ENCODE results near the gene METTL9. TPM values are rescaled to one million over a fixed set of nuclear protein-coding genes. Genes with fewer than 3 reads are reported as not detected.

The METTL9 gene
- total RNA-seq, 1 donor from 2014 or later = 225 TPM

DNA sequence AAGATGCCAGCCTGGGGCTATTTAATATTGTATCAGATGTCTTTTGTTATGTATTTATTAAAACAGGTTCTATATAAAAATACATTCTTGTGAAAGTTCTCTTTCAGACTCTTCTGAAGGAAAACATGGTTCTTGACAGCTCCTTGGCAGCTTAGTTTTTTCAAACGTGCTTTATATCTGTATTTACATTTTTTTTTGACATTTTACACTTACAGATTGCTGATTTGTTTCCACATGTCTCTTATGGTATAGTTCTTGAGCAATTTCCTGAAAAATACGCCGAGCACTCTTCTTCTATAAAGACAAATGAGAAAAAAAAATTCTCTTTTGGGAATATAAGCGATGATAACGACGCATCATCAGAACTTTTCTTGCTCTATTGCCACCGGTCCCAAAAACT is 43.5 kb downstream of the METTL9 start:
- TF ChIP-seq, protein P1, sequence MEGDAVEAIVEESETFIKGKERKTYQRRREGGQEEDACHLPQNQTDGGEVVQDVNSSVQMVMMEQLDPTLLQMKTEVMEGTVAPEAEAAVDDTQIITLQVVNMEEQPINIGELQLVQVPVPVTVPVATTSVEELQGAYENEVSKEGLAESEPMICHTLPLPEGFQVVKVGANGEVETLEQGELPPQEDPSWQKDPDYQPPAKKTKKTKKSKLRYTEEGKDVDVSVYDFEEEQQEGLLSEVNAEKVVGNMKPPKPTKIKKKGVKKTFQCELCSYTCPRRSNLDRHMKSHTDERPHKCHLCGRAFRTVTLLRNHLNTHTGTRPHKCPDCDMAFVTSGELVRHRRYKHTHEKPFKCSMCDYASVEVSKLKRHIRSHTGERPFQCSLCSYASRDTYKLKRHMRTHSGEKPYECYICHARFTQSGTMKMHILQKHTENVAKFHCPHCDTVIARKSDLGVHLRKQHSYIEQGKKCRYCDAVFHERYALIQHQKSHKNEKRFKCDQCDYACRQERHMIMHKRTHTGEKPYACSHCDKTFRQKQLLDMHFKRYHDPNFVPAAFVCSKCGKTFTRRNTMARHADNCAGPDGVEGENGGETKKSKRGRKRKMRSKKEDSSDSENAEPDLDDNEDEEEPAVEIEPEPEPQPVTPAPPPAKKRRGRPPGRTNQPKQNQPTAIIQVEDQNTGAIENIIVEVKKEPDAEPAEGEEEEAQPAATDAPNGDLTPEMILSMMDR (IDR thresholded peaks at IDR 0.05; ENCODE audit: insufficient read depth, low read length, severe bottlenecking) = no peak
- FAIRE-seq (no peak), DNase-seq (ENCODE audit: low read depth) (no peak)
- H3K4me3 ChIP-seq (ENCODE audit: low read depth, low read length) = no peak overlapping the region
- H3K27me3 ChIP-seq (ENCODE audit: control insufficient read depth, insufficient read depth, low read length) = no peaks in the 10 kb centered on the region
- H3K36me3 ChIP-seq (ENCODE audit: control insufficient read depth, insufficient read depth, low read length) = no peaks in the 10 kb centered on the region

DNA sequence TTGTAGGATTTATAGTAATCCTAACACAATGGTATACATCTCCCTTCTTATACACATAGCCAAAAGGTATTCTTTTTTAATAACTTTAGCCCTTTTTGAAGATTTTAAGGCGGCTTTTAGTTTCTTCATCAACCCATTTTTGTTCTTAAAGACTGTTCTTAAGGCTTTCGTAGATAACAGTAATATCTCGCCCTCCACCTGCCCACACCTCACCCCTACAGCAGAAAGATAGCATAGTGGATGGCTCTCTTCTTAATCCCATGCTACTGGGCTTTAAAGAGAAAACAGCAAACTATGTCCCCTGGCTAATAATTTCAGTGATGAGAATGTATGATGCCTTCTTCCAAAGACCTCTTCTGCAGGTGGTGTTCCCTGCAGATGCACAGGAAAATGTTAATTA is 44.4 kb downstream of the METTL9 start:
- DNase-seq (ENCODE audit: low read depth) (no peak), FAIRE-seq (no peak)
- TF ChIP-seq, protein P1 (IDR thresholded peaks at IDR 0.05; ENCODE audit: insufficient read depth, low read length, severe bottlenecking) = no peak
- H3K27me3 ChIP-seq (ENCODE audit: control insufficient read depth, insufficient read depth, low read length) = no peaks in the 10 kb centered on the region
- H3K4me3 ChIP-seq (ENCODE audit: low read depth, low read length) = no peak overlapping the region
- H3K36me3 ChIP-seq (ENCODE audit: control insufficient read depth, insufficient read depth, low read length) = no peaks in the 10 kb centered on the region

DNA sequence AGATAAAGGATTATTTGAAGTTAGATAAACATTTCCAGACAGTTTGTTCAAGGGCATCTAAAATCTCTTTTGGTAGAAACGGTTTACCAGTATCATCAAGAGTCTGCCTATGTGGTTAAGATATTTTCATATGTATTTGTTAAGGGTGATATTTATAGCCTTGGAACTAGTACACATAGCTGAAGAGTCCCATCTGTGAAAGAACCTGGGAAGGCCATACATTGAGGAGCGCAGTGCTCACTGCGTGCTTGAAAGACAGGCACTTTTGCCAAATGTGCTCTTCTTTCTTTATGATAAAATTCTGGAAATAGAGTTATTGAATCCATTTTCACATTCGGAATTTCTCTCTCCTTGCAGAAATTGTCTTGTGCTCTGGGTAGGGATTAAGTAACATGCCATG is 45.3 kb downstream of the METTL9 start:
- H3K36me3 ChIP-seq (ENCODE audit: control insufficient read depth, insufficient read depth, low read length) = peaks cover 2% of the 10 kb centered on the region
- TF ChIP-seq, protein P1 (IDR thresholded peaks at IDR 0.05; ENCODE audit: insufficient read depth, low read length, severe bottlenecking) = no peak
- FAIRE-seq (no peak), DNase-seq (ENCODE audit: low read depth) (no peak)
- no peak overlapping the region for H3K4me3 ChIP-seq (ENCODE audit: low read depth, low read length)
- no peaks in the 10 kb centered on the region for H3K27me3 ChIP-seq (ENCODE audit: control insufficient read depth, insufficient read depth, low read length)

DNA sequence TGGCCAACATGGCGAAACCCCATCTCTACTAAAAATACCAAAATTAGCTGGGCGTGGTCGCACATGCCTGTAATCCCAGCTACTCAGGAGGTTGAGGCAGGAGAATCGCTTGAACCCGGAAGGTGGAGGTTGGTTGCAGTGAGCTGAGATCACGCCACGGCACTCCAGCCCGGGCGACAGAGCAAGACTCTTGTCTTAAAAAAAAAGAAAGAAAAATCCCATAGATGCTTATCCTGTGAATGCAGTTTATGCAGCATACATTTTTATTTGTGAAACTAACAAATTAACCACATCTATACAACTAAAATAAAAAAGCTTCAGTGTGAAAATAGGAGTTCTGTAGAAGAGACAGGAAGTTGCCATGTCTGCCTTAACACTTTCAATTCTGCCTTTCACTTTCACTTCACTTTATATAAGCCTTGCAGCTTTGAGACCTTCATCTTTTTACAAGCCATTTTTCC is 45.9 kb downstream of the METTL9 start:
- TF ChIP-seq, protein P1 (IDR thresholded peaks at IDR 0.05; ENCODE audit: insufficient read depth, low read length, severe bottlenecking) = no peak
- FAIRE-seq (no peak), DNase-seq (ENCODE audit: low read depth) (no peak)
- Histone ChIP-seq H3K4me3 (ENCODE audit: low read depth, low read length) (no peak overlapping the region), H3K27me3 (ENCODE audit: control insufficient read depth, insufficient read depth, low read length) (no peaks in the 10 kb centered on the region), H3K36me3 (ENCODE audit: control insufficient read depth, insufficient read depth, low read length) (peaks cover 2% of the 10 kb centered on the region)

DNA sequence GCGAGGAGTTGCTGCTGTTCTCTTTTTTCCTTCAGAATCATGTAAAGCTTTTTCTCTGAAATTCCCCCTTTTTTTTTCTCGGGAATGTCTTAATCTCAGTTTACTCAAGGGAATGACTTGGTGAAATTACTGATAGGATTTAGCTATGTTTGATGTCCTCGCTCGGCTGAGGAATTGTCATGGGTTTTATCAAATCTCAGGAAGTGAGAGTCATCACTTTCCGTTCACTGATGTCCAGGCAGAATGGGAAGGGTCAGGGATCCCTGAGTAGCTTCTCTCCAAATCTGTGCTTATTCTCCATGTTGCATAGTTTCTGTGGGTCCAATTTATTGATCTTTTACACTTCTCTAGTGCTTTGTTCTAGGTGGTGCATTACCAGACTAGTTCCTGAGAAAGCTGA is 46.7 kb downstream of the METTL9 start:
- no peak overlapping the region for H3K4me3 ChIP-seq (ENCODE audit: low read depth, low read length)

More for the DNA sequence above, 46.7 kb downstream of the METTL9 start:
- Histone ChIP-seq H3K36me3 (ENCODE audit: control insufficient read depth, insufficient read depth, low read length) (peaks cover 2% of the 10 kb centered on the region), H3K27me3 (ENCODE audit: control insufficient read depth, insufficient read depth, low read length) (no peaks in the 10 kb centered on the region)
- DNase-seq (ENCODE audit: low read depth) (no peak), FAIRE-seq (no peak)
- TF ChIP-seq, protein P1 (IDR thresholded peaks at IDR 0.05; ENCODE audit: insufficient read depth, low read length, severe bottlenecking) = no peak

Measured in bronchial epithelial cell (primary cell).